Measurements from ENCODE around the gene ERCC5. TPM values are rescaled to one million over a fixed set of nuclear protein-coding genes. Genes with fewer than 3 reads are reported as not detected.

Gene ERCC5
- total and polyA plus RNA-seq, 2 of the 8 experiments (the other 6 are each of a cell fraction or from before 2014, with no cell fraction given) = 3.8 to 24.4 TPM

DNA sequence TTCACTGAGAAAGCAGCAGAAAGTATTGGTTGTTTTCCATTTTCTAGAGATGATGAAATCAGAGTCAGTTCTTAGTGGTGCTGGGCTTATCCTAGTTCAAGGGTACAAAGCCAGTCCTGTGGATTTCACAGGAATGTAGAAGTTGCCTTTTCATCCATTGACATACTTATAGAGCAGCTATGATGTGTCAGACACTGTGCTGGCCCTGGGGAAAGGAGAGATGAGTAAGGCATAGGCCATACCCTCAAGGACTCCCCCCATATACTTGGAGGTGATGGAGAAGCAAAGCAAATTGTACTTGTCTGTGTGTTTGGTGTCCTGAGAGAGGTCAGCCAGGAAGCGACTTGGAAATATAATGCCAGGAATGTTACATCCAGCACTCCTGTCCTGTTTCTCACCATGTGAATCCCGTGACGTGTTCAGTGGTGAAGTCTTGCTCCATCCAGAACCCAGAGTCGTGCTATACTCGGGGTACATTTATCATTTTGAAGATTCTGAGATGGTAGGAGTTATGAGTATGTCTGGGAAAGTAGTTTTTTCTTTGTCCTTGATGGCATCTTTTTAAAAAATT is 22.6 kb downstream of the ERCC5 start:
- no peaks in the 10 kb centered on the region for H4K20me1 ChIP-seq (replicated peaks in 1 of 2; ENCODE audit: control insufficient read depth in 1 of 2, insufficient read depth in 2 of 2, low read length in 2 of 2)
- no peak overlapping the region for H3K23ac ChIP-seq (ENCODE audit: insufficient read length)
- H3K36me3 ChIP-seq (ENCODE audit: control insufficient read depth in 2 of 4, insufficient read depth in 4 of 4, low read length in 3 of 4) = peaks cover 0 to 16% (median 4%) of the 10 kb centered on the region in 4 experiments; a peak in 6 of 8 replicates
- H3K23me2 ChIP-seq (ENCODE audit: low read depth, low read length) = no peaks in the 10 kb centered on the region
- 96% methylated on average over 5 of the region's 5 CpGs; no CpG with 5 or more reads in 1 of the 2 experiments for WGBS, 2 experiments (ENCODE audit: extremely low coverage in 1 of 2, insufficient coverage in 1 of 2, insufficient read length in 1 of 2, insufficient replicate concordance in 2 of 2, low coverage in 1 of 2, low lambda C conversion rate in 2 of 2, missing lambda C conversion rate in 1 of 2)
- no peak overlapping the region for H2BK15ac ChIP-seq (ENCODE audit: low read length)
- H3K4me3 ChIP-seq (ENCODE audit: extremely low read depth in 1 of 4, insufficient read depth in 2 of 4, low read depth in 3 of 4, low read length in 4 of 4) = no peak overlapping the region
- no peak overlapping the region for H3K14ac ChIP-seq (ENCODE audit: insufficient read length)
- H2BK5ac ChIP-seq (ENCODE audit: low read depth, low read length) = no peak overlapping the region
- peaks cover 0 to 3% (median 1%) of the 10 kb centered on the region in 4 experiments; a peak in 3 of 7 replicates for H3K4me1 ChIP-seq (replicated peaks in 1 of 4; ENCODE audit: control insufficient read depth in 3 of 4, insufficient read depth in 4 of 4, low read length in 3 of 4)
- H3K4me2 ChIP-seq (ENCODE audit: insufficient read depth in 1 of 2, low read depth in 2 of 2, low read length in 2 of 2) = no peak overlapping the region
- H3K9ac ChIP-seq (replicated peaks in 1 of 4; ENCODE audit: extremely low read depth in 1 of 4, low read depth in 3 of 4, low read length in 3 of 4) = no peak overlapping the region
- ChIA-PET CTCF (ENCODE audit: partially characterized antibody) (no interaction called here), POLR2A (ENCODE audit: partially characterized antibody) (no interaction called here)
- no peak overlapping the region for H2AFZ ChIP-seq (ENCODE audit: low read length)
- H4K8ac ChIP-seq (ENCODE audit: extremely low read depth, insufficient read depth, low read length) = no peak overlapping the region
- no peak overlapping the region for H3K27ac ChIP-seq (ENCODE audit: low read depth, low read length)
- H2BK20ac ChIP-seq (ENCODE audit: low read length) = no peak overlapping the region
- H4K5ac ChIP-seq (ENCODE audit: insufficient read length, low read depth, low read length) = no peak overlapping the region
- H3K4ac ChIP-seq (replicated peaks; ENCODE audit: insufficient read length, low read depth, low read length) = no peak overlapping the region
- no peak for FAIRE-seq
- H3K27me3 ChIP-seq (replicated peaks in 1 of 4; ENCODE audit: control insufficient read depth in 3 of 4, extremely low read depth in 1 of 4, insufficient read depth in 3 of 4, low read length in 3 of 4) = no peaks in the 10 kb centered on the region
- no peak overlapping the region for H3K56ac ChIP-seq (replicated peaks; ENCODE audit: insufficient read length, low read depth, low read length)
- no peak overlapping the region for H2BK12ac ChIP-seq (ENCODE audit: low read depth, low read length)
- no peak overlapping the region for H3K18ac ChIP-seq (ENCODE audit: extremely low read depth, low read length)
- H2AK5ac ChIP-seq (ENCODE audit: low read depth, low read length) = no peak overlapping the region
- H2BK120ac ChIP-seq (replicated peaks; ENCODE audit: low read depth, low read length) = no peak overlapping the region
- H3K9me3 ChIP-seq (ENCODE audit: insufficient read depth in 2 of 2, low read depth in 1 of 2, low read length in 1 of 2) = no peaks in the 10 kb centered on the region
- DNase-seq (ENCODE audit: low read depth in 1 of 2, low spot score in 2 of 2) = no peak
- no peaks in the 10 kb centered on the region for H3K79me2 ChIP-seq (ENCODE audit: control insufficient read depth in 1 of 2, insufficient read depth in 2 of 2, low read length in 2 of 2)
- H4K91ac ChIP-seq (replicated peaks; ENCODE audit: insufficient read length, low read length) = no peak overlapping the region
- no peaks in the 10 kb centered on the region for H3K79me1 ChIP-seq (ENCODE audit: low read depth, low read length)
- TF ChIP-seq EP300 (IDR thresholded peaks at IDR 0.05; ENCODE audit: borderline replicate concordance in 1 of 2, low read depth in 2 of 2, low read length in 2 of 2) (no peak), NRF1 (IDR thresholded peaks at IDR 0.05; ENCODE audit: low read depth, low read length) (no peak), SRF (IDR thresholded peaks at IDR 0.05; ENCODE audit: low read depth, low read length) (no peak), RNF2 (IDR thresholded peaks at IDR 0.05; ENCODE audit: borderline replicate concordance, low read depth, low read length, missing control alignments, poor library complexity, severe bottlenecking) (no peak), KDM4A (IDR thresholded peaks at IDR 0.05; ENCODE audit: low read depth, low read length, severe bottlenecking) (no peak), YY1 (IDR thresholded peaks at IDR 0.05; ENCODE audit: low read depth, low read length) (no peak), POLR2A (IDR thresholded peaks at IDR 0.05; ENCODE audit: control extremely low read depth in 1 of 2, low read depth in 2 of 2, low read length in 2 of 2) (no peak), ZNF274 (IDR thresholded peaks at IDR 0.05; ENCODE audit: borderline replicate concordance, extremely low read depth, low read length) (no peak), MAFK (IDR thresholded peaks at IDR 0.05; ENCODE audit: low read depth, low read length) (no peak)
- TF ChIP-seq, protein P1, sequence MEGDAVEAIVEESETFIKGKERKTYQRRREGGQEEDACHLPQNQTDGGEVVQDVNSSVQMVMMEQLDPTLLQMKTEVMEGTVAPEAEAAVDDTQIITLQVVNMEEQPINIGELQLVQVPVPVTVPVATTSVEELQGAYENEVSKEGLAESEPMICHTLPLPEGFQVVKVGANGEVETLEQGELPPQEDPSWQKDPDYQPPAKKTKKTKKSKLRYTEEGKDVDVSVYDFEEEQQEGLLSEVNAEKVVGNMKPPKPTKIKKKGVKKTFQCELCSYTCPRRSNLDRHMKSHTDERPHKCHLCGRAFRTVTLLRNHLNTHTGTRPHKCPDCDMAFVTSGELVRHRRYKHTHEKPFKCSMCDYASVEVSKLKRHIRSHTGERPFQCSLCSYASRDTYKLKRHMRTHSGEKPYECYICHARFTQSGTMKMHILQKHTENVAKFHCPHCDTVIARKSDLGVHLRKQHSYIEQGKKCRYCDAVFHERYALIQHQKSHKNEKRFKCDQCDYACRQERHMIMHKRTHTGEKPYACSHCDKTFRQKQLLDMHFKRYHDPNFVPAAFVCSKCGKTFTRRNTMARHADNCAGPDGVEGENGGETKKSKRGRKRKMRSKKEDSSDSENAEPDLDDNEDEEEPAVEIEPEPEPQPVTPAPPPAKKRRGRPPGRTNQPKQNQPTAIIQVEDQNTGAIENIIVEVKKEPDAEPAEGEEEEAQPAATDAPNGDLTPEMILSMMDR (IDR thresholded peaks at IDR 0.05; ENCODE audit: control extremely low read depth in 1 of 3, insufficient read depth in 1 of 3, low read depth in 1 of 3, low read length in 3 of 3) = no peak
